Gastroesophageal sphincter (tissue), 3 donors: ENCODE data around the gene SATB2.

ENCODE experiments used
- CTCF ChIP-seq, 4 experiments: fragments of 200-600 bp in 2 of 4; fragments of 450-650 bp in 2 of 4; sonication (generic) in 1 of 4; IDR thresholded peaks; one replicate each; pipeline ENCODE4 v1.5.1; 2017 to 2019; ENCODE audit warnings: antibody characterized with exemption in 4 of 4, mild to moderate bottlenecking in 2 of 4, moderate library complexity in 2 of 4
- POLR2A ChIP-seq, 2 donors: fragments of 450-650 bp; IDR thresholded peaks; one replicate each; pipeline ENCODE4 v1.6.1; 2017; ENCODE audit warnings: antibody characterized with exemption in 2 of 2, mild to moderate bottlenecking in 2 of 2, moderate library complexity in 1 of 2
- POLR2AphosphoS5 ChIP-seq: sonication (generic); formaldehyde crosslinking; IDR thresholded peaks from one replicate; pipeline ENCODE4 v1.6.1; 2017; ENCODE audit warnings: antibody characterized with exemption

DNA sequence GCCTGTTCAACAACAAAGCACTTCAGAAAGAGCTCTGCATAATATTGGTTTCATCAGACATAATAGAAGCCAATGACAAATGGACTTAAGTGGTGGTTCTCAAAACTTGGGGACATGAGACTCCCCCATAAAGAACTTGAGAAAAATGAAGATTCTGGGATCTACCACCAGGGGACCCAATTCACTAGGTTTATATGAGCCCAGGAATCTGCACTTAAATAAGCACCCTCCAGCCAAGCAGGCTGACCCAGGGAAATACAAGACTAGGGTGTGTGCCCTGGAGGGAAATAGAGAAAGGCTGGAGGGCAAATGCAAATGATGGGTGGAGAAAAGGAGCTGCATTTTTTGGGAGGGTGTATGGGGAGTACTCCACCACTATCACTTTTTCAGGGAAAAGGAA is 52.5 kb downstream of the SATB2 start:
- TF ChIP-seq CTCF (IDR thresholded peaks at IDR 0.05) (peak in 1 of 4 experiments; percentile 11), POLR2A (IDR thresholded peaks at IDR 0.05) (no peak), POLR2AphosphoS5 (no peak)
